HFFc6 (cell line): Measurements from ENCODE around the gene INCA1. TPM values are rescaled to one million over a fixed set of nuclear protein-coding genes. Genes with fewer than 3 reads are reported as not detected.

ENCODE experiments used
- DNase-seq: peaks from one replicate; pipeline ENCODE4 v3.0.0-alpha.2; 2018
- H3K27ac Mint-ChIP-seq: 2 replicates; pipeline ENCODE4 v1.8.0; 2020; ENCODE audit warnings: mild to moderate bottlenecking, mixed read lengths
- H3K27me3 Mint-ChIP-seq: 2 replicates; pipeline ENCODE4 v1.8.0; 2021; ENCODE audit warnings: mild to moderate bottlenecking, moderate library complexity, mixed read lengths; ENCODE audit not compliant: insufficient read depth
- H3K36me3 Mint-ChIP-seq: 2 replicates; pipeline ENCODE4 v1.8.0; 2021; ENCODE audit warnings: low read depth, mixed read lengths
- H3K4me1 Mint-ChIP-seq: 2 replicates; pipeline ENCODE4 v1.8.0; 2020; ENCODE audit warnings: low read depth, mixed read lengths
- H3K4me3 Mint-ChIP-seq: 2 replicates; pipeline ENCODE4 v1.8.0; 2020; ENCODE audit warnings: mild to moderate bottlenecking, moderate library complexity, mixed read lengths
- H3K9me3 Mint-ChIP-seq: 2 replicates; pipeline ENCODE4 v1.8.0; 2020; ENCODE audit warnings: mild to moderate bottlenecking, mixed read lengths
- total RNA-seq, 6 experiments: library from RNA; stranded (reverse); fragmentation: NEBNext Ultra II Directional; extraction: Animal tissue kit (Norgen Biotek cat#: 25700); gene quantifications; 2 replicates in 1 of 6; 3 replicates in 5 of 6; pipeline ENCODE4 v1.2.3, GENCODE V29; 2021
- TF ChIP-seq, protein P1 (sequence below): fragments of 200-600 bp; sonication (generic); IDR thresholded peaks from 2 replicates; pipeline ENCODE4 v1.5.0; 2021; ENCODE audit warnings: antibody characterized with exemption, mild to moderate bottlenecking

The INCA1 gene
- total RNA-seq, 6 experiments from 2014 or later, result 0.66 to 1.5 (median 1.0) TPM

DNA sequence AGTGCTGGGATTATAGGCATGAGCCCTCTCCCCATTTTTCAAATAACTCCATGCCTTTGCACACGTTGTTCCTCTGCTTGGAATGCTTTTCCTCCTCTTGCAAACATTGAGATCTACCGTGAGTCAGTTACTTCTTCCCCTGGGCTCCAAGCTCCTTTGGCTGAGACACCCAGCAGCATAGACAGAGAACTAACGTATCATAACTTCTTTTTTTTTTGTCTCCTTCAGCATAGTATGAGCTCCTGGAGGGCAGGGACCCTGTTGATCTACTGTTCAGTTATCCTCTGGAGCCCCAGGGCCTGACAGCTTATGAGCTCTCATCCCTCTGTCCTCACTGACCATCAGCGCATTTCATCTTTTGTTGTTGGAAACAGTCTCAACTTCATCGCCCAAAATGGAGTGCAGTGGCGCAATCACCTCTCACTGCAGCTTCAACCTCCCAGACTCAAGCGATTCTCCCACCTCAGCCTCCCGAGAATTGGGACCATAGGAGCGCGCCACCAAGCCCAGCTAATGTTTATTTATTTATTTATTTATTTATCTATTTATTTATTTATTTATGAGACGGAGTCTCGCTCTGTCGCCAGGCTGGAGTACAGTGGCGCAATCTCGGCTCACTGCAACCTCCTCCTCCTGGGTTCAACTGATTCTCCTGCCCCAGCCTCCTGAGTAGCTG is 31.9 kb downstream of the INCA1 start:
- H3K27ac Mint-ChIP-seq, result peak overlapping the region; percentile 67
- H3K4me3 Mint-ChIP-seq, result no peak overlapping the region; the same call in 1 of the 2 replicates
- no peak for DNase-seq

DNA sequence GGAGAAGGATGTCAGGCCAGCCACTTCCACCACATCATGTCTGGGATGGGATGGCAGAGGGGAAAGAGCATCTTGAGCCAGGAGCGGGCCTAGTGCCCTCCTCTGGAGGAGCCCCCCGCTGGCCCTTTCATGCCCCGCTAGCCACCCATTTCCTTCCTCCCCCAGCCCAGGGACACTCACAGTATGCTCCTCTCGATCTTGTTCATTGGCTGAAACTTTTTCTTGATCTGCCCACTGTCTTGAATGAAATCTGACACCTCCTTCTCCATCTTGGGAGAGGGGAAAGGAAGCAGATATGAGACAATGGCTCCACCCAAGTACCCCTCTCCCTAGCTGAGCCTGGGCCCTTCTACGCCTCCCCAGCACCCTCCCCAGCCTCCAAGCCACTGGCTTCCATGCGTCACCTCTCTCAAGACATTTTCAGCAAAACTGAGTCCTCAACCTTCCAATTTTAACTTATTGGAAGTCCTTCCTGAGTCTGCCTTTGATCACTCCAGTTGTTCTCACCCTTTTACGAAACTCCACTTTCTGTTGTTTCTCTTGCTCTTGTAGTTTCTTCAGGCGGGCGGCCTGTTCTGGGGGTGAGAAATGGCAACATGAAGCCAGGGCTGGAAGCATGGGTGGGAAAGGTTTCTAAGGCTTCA is 36.9 kb downstream of the INCA1 start:
- H3K27ac Mint-ChIP-seq, result no peak overlapping the region
- DNase-seq, result no peak
- peaks cover 13% of the 10 kb centered on the region for H3K27me3 Mint-ChIP-seq

More for the DNA sequence above, 31.9 kb downstream of the INCA1 start:
- peaks cover 18% of the 10 kb centered on the region for H3K27me3 Mint-ChIP-seq
- peaks cover 20% of the 10 kb centered on the region for H3K36me3 Mint-ChIP-seq
- TF ChIP-seq, protein P1, sequence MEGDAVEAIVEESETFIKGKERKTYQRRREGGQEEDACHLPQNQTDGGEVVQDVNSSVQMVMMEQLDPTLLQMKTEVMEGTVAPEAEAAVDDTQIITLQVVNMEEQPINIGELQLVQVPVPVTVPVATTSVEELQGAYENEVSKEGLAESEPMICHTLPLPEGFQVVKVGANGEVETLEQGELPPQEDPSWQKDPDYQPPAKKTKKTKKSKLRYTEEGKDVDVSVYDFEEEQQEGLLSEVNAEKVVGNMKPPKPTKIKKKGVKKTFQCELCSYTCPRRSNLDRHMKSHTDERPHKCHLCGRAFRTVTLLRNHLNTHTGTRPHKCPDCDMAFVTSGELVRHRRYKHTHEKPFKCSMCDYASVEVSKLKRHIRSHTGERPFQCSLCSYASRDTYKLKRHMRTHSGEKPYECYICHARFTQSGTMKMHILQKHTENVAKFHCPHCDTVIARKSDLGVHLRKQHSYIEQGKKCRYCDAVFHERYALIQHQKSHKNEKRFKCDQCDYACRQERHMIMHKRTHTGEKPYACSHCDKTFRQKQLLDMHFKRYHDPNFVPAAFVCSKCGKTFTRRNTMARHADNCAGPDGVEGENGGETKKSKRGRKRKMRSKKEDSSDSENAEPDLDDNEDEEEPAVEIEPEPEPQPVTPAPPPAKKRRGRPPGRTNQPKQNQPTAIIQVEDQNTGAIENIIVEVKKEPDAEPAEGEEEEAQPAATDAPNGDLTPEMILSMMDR, result no peak
- H3K9me3 Mint-ChIP-seq, result peaks cover 4% of the 10 kb centered on the region; the same call in 1 of the 2 replicates
- H3K4me1 Mint-ChIP-seq, result peaks cover 15% of the 10 kb centered on the region

DNA sequence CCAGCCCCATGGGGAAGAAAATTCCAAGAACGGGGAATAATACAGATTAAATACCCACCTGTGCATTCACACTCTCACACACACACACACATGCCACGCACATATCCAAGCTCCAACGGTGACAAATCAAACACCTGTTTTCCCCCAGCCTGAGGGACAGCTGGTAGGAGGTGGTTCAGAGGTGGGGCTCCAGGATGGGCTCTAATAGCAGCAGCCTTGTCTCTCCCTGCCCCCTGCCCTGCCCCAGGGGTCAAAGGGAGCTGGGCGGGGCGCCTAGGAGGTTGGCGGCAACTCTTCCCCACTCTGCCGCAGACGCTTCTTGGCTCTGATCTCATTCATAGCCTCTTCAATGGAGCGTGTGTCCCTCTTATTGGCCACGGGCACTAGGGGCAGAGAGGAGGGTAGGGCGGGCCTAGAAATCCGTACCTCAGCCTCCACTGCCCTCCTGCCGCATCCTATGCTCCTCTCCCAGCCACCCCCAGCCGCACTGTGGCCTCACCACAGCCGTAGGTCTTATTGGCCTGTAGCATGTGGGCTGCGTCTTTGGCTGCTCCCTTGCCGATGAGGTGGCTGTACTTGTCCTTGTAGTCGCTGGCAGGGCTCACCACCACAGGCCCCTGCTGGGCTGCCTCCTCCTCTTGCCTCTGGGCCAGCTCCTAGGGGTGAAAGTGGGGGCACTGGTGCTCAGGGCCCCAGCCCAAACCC is 37.9 kb downstream of the INCA1 start:
- no peaks in the 10 kb centered on the region for H3K9me3 Mint-ChIP-seq
- no peak for DNase-seq
- 0 out of 2 replicates have a peak, but pooled peaks cover under 1% of the 10 kb centered on the region for H3K4me1 Mint-ChIP-seq
- peaks cover 8% of the 10 kb centered on the region for H3K27me3 Mint-ChIP-seq
- H3K4me3 Mint-ChIP-seq, result no peak overlapping the region
- H3K36me3 Mint-ChIP-seq, result peaks cover 31% of the 10 kb centered on the region
- H3K27ac Mint-ChIP-seq, result no peak overlapping the region
- TF ChIP-seq, protein P1, result no peak

More for the DNA sequence above, 36.9 kb downstream of the INCA1 start:
- no peaks in the 10 kb centered on the region for H3K9me3 Mint-ChIP-seq
- H3K4me1 Mint-ChIP-seq, result peaks cover 4% of the 10 kb centered on the region
- H3K4me3 Mint-ChIP-seq, result no peak overlapping the region
- H3K36me3 Mint-ChIP-seq, result peaks cover 35% of the 10 kb centered on the region
- TF ChIP-seq, protein P1, result no peak

DNA sequence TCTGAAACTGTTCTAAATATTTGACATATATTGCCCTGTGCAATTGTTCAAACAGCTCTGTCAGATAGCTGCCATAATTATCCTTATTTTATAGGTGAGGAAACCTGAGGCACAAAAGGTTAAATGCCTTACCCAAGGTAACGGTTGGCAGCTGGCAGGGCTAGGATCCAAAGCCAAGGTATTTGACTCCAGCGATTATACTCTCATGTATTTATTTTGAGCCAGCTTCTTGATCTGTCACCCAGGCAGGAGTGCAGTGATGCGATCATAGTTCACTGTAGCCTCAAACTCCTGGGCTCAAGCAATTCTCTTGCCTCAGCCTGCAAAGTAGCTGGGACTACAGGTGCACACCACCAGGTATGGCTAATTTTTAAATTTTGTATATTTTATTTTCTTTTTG is 39.2 kb downstream of the INCA1 start:
- H3K4me1 Mint-ChIP-seq, result peaks cover 13% of the 10 kb centered on the region
- no peak overlapping the region for H3K27ac Mint-ChIP-seq
- TF ChIP-seq, protein P1, result no peak
- no peak overlapping the region for H3K4me3 Mint-ChIP-seq
- no peaks in the 10 kb centered on the region for H3K9me3 Mint-ChIP-seq
- H3K27me3 Mint-ChIP-seq, result peaks cover 6% of the 10 kb centered on the region
- peaks cover 31% of the 10 kb centered on the region for H3K36me3 Mint-ChIP-seq
- DNase-seq, result no peak

DNA sequence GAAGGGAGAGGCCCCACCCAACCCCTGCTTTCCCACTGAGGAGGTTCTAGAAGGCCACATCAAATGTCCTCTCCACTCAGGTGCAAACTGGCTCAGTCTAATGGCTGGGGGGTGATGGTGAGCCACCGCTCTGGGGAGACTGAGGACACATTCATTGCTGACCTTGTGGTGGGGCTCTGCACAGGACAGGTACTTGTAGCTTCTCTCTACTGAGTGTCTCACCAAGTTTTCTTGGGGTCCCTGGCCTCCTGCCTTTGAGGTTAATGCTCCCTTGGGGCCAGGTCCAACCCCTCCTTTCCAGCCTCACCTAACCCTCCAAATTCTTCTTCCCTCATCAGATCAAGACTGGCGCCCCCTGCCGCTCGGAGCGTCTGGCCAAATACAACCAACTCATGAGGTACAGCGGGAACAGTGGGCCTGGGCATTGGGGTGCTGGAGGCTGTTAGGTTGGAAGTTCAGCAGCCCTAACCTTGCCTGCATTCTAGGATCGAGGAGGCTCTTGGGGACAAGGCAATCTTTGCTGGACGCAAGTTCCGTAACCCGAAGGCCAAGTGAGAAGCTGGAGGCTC is 40.7 kb downstream of the INCA1 start:
- TF ChIP-seq, protein P1, result peak; percentile 52; the same call in 1 of the 2 replicates
- H3K4me1 Mint-ChIP-seq, result peaks cover 22% of the 10 kb centered on the region
- no peak overlapping the region for H3K27ac Mint-ChIP-seq
- peaks cover 6% of the 10 kb centered on the region for H3K27me3 Mint-ChIP-seq
- no peak overlapping the region for H3K4me3 Mint-ChIP-seq
- peaks cover 31% of the 10 kb centered on the region for H3K36me3 Mint-ChIP-seq
- no peaks in the 10 kb centered on the region for H3K9me3 Mint-ChIP-seq
- no peak for DNase-seq
